NCI-H1436 treated with DMSO at 0.1 percent for 48 hours (cell line): ENCODE data around the gene FOXO3.

Experiments used
- DNase-seq: peaks from one replicate; lab custom pipeline; 2025; lab: John Stamatoyannopoulos, UW

Gene FOXO3

DNA sequence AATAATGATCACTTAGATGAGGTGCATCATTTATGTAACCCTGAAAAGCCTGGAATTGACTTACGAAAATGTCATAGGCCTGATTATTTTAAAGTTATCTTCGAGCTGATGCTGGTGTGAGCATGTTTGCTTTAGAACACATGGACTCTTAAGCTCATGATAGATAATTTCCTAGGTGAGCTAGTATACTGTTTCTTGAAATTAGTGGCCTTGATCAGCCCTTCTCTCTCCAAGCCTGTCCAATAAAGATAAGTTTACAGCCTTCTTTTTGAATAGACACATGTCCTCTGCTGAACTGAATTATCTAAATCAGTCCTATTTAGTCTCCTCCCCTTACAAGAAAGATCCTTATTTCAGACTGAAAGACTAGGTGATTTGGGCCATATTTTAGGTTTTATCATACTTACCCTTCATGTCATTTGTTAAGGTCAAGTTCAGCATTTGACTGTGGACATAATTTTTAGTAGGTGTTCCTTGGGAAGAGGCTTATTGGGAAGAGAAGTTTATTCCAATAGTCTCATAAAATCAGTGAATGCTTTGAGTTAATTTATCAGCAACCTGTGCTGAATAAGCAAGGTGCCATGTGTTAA, 15.3 kb downstream of the FOXO3 start:
- DNase-seq, result no peak

- DNase-seq, result no peak
Measured at GRCh38 chr6:108576709-108577108, 16.0 kb downstream of the FOXO3 start.

GRCh38 chr6:108578166-108578565, 17.4 kb downstream of the FOXO3 start:
- no peak for DNase-seq

- no peak for DNase-seq
Measured at GRCh38 chr6:108578595-108579327, 18.0 kb downstream of the FOXO3 start.

- no peak for DNase-seq
Measured at GRCh38 chr6:108579328-108579721, 18.6 kb downstream of the FOXO3 start.

GRCh38 chr6:108580646-108581045, 19.9 kb downstream of the FOXO3 start:
- DNase-seq, result no peak

DNA sequence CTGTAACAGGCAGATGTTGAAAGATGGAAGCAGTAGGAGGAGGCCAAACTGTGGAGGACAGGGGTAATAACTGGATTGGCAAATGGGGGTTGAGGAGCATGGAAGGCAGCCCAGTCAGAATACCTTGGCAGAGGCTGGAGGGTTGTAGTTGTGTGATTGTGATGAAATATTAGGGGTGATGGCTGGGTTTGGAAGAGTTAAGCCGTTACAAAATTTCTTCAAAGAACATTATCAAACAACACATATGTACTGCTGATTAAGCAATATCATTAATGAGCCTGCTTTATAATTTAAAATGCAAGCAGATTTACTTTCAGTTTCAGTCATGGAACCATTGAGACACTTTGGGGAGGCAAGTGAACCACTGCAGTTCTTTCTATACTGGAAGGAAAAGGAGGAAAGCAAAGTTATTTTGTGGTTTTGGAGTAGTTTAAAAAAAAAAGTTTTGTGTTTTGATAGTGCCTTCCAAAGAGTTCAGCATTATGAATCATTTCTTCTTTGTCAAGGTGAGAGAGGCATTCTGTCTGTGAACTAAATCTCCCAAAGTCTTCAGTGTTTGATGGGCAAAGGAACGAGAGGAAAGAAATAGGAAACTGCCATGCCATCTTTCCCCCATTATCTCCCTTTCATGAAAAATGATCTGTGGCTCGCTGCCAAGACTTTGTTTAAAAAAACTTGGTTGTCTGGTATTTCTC, 20.7 kb downstream of the FOXO3 start:
- DNase-seq, result no peak

DNA sequence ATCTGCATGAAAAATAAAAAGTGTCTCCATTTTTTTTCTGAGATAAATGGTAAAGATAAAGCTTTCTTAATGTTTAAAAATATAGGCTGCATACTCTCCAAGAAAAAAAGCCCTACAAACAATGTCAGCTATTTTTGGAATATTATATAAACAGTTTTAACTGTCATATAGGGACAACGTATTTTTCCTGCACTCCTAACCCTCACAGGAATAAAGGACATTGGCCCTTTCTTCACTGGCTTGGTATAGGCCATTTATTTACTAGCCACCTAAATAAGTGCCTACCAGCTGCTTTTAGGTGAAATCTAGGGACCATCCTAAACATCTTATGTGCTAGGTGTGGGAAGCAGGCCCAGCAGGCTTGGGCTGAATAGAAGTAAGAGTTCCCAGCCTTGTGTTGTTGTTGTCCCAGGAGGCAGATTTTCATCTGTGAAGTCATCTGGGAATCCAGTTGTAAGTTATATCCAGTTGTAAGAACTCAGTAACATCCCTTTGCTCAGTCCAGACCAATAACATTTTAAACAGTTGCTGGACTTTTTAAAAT, 21.3 kb downstream of the FOXO3 start:
- DNase-seq, result no peak

DNA sequence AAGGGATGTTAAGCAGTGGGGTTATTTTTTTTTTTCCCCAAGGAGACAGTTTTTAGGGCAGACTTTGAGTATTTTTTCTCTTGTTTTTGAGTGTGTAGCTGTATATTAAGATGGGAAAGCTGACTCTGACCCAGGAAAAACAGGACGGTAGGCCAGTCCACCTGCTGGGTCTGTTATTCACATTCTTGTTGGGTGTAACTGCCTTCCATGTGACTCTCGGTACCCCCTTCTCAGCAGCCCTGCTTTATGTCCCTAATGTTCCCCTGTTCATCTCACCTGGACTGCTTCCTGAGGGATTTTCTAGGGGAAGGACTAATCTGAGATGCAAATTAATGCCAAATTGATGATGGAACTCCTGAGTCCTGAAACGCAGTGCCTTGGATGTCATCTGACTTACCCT, 21.9 kb downstream of the FOXO3 start:
- no peak for DNase-seq

GRCh38 chr6:108584323-108584722, 23.6 kb downstream of the FOXO3 start:
- no peak for DNase-seq

DNA sequence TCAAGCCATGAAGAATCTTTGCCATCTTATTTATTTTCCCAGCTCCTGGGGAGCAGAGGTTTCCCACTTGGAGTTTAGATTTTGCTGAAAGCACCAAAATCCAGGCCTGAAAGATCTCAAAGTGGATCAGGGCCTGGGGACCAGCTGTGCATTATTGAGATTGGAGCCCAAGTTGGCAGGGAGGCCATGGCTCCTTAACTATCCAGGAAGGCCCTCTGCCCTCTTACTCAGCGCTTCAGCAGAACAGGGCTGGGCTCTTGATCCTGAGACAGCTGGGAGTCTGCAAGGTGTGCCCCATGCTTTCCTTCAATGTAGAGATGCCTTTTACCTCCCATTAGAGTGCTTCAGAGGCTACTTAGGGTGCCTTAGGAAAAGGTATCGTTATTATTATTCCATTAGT, 24.6 kb downstream of the FOXO3 start:
- no peak for DNase-seq

DNA sequence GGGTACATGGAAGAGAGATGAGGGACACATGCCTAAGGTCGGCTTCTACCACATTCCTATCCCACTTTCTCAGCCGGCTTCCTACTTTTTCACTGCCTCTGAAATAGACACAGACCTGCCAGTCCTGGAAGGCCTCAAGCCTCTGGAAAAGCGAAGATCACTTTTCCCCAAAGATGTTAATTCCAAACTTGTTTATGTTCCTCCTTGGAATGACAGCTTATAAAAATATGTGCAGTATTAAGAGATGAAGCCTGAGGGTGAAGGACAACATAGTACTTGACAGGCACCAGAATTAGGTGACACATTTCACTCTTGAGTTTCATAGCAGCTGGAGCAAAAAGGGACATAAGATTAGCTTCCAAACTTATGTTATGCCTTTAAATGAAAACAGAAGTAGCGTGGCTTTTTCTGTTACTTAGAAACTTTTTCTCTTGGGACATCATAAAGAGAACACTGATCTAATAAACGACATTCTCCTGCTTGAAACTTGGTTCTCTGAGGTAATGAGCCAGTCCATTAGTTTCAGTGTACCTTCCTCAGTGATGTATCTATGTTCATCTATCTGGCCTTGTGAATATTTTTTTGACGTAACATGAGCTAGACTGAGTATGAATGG, 25.3 kb downstream of the FOXO3 start:
- DNase-seq, result no peak

DNA sequence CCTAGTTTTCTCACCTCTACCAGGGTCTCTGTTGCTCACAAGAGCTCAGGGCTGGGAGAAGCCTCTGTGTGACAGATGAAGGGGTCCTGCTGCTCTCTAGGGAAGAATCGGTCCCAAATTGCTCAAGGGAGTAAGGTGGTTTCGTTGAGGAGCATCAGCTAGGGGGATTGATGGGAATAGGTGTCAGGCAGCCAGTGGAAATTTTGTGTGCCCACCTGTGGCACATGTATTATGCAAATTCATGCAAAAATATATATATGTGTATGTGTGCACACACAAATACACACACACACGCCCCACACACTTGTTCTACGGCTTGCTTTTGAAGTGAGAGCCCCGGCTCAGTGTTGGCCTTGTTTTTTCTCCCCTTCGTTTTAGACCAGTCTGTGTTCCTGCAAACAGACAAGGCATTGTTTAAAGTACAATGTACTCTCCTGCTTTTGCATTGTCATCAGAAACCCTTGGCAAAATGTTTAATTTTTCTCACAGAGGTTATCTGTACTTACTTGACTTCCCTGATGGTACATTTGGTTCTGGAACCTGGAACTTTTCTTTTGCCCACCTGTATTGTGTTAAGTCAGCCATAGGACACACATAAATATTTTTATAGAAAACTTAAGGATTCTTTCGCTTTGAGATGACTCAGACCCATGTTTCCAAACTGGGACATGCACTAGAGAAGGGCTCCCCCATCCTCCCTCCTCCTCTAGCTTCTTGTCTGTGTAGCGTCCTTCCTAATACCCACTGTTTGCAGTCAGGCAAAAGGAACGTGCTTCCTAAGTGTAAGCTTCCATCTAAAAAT, 26.7 kb downstream of the FOXO3 start:
- DNase-seq, result no peak

GRCh38 chr6:108588586-108588985, 27.9 kb downstream of the FOXO3 start:
- DNase-seq, result no peak

DNA sequence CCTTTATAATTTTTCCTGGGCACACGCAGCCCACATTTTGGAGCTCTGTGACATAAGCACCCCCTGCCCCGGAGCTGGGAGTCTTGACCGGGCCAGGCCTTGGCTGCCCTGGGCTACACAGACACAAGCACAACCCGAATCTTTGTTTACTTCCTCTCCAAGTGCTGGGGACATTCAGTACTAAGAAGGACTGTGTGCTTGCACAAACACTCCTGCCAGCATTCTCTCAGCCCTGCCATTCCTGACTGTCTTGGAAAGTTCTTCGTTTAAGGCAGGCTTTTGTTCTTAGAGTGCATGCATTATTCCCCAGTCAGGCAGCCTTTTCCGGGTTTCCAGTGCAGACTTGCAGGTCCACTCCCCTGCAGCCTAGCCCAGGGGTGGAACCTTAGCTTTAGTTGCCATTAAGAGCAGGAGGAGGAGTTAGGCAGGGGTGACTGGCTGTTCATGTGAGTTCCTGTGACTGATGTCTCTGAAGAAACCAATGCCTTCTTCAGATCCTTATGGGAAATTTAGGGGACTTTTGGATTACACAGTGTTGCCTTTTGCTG, 28.6 kb downstream of the FOXO3 start:
- no peak for DNase-seq

DNA sequence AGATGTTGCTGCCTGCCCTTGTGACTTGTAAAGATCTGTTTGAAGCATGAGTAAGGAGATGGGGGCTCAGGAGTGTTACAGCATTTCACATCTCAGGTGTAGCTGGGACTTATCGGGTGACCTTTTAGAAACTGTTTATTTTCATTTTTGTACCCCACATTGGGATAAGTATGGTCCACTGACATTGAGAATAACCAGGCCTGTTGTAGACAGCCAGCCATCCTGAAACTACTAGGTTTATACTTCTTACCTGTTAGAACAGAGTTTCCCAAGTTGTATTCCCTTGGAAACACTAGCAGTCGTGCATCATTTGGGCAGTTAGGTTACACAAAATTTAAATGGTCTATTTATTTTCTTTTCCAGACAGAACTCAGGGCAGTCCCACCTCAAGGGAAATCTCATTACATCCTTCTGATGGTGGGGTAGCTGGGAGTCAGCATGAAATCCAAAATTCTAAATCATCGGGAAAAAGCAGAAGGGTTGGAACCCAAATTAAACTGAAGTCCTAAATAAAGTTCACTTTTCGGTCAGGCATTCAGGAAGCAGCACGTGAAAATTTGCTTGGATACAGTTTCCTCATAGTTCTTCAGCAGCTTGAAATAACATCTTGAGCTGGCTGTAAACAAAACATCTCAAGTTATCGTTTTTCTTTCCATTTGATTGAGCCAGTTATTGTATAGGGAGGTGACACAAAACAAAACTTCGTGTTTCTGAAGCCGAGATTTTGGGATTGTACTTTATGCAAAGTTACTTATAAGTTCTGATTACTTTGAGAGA, 30.5 kb downstream of the FOXO3 start:
- DNase-seq, result no peak

DNA sequence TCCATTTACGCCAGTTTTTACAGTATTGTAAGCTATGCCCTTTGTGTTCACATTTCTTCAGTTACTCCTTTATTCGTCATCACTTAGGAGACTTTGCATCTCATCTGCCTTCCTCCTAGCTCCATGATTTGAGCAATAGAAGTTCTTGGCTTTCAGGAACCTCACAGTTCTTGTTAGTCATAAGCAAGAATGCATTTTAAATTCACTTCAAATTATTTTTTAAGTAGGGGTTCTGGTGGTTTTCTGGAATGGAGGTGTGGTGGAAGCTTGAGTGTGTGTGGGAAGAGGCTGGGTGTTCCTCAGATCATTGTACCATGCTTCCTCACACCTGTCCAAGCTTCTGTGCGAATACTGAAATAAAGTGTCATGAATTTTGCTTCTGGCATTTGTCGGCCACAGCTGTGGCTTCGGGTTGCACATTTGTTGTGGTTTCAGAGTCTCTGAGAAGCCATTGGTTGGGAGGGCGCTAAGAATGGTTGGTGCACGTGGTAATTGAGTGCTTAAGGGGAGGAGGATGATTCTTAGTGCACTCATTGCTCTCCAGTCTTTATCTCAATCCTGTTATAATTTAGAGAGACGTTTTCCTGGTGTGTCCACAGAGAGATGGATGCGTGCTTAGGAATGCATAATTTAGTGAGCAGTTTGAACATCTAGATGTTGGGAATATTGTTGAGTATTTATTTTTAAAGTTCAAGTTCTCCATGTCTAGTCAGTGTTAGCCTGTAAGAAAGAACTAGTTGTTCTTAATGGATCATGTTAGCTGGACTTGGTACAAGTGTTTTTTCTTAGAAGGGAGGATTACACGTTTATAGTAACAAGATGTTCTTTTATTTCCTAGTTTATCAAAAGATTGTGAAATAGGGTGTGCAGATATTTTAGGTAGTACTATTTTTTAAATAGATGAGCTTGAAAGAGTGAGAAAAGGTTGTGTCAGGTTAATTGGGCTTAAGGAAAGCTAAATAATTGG, 31.9 kb downstream of the FOXO3 start:
- no peak for DNase-seq

- no peak for DNase-seq
Measured at GRCh38 chr6:108594151-108594550, 33.4 kb downstream of the FOXO3 start.

DNA sequence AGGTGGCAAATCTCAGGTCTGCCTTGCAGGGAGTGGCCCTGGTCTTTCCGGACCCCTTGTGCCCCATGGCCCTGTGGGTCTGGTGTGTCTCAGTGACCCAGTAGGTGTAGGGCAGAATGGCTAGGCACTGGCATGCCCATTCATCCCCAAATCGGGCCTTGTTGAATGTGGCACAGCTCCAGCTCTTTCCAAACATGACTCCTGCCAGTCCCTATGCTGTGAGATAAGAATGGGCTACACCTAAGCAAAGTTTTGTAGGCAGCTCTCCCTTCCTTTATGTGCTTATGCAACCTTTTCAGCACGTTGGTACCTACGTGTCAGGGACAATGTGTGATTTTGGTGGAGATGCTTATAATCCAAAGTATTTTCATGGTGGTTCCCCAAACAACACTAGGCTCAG, 33.9 kb downstream of the FOXO3 start:
- no peak for DNase-seq

GRCh38 chr6:108596956-108597355, 36.2 kb downstream of the FOXO3 start:
- no peak for DNase-seq
